ENCODE measurements around the gene UCHL3. TPM values are rescaled to one million over a fixed set of nuclear protein-coding genes. Genes with fewer than 3 reads are reported as not detected.

The UCHL3 gene
- total RNA-seq, 4 donors from 2014 or later, result 42.8 to 84.3 (median 58.4) TPM

DNA sequence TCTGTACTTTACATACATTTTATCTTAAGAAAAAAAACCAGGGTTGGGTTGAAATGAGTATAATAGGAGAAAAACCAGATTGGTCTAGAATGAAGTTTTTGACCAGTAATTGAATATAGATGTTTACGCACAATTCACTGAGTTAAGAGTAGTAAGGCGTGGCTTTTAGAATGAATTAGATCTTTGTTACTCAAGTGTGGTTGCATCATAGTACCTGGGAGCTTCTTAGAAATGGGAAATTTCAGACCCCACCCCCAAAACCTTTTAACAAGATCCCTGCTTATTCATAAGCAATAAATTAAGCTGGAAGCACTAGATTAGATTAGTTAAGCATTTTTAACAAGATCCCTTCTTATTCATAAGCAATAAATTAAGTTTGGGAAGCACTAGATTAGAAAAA, 57.9 kb downstream of the UCHL3 start:
- DNase-seq, result no peak
- Histone ChIP-seq H3K27ac (no peak overlapping the region), H3K4me1 (peaks cover 15 to 25% of the 10 kb centered on the region in 2 donors), H3K36me3 (peaks cover 0 to 4% of the 10 kb centered on the region in 2 donors), H3K27me3 (no peaks in the 10 kb centered on the region), H3K9me3 (no peaks in the 10 kb centered on the region), H3K4me3 (replicated peaks in 1 of 3) (no peak overlapping the region)
- intact Hi-C loops (cut with DNase I), result no loop called here
- TF ChIP-seq, protein P1, sequence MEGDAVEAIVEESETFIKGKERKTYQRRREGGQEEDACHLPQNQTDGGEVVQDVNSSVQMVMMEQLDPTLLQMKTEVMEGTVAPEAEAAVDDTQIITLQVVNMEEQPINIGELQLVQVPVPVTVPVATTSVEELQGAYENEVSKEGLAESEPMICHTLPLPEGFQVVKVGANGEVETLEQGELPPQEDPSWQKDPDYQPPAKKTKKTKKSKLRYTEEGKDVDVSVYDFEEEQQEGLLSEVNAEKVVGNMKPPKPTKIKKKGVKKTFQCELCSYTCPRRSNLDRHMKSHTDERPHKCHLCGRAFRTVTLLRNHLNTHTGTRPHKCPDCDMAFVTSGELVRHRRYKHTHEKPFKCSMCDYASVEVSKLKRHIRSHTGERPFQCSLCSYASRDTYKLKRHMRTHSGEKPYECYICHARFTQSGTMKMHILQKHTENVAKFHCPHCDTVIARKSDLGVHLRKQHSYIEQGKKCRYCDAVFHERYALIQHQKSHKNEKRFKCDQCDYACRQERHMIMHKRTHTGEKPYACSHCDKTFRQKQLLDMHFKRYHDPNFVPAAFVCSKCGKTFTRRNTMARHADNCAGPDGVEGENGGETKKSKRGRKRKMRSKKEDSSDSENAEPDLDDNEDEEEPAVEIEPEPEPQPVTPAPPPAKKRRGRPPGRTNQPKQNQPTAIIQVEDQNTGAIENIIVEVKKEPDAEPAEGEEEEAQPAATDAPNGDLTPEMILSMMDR (IDR thresholded peaks at IDR 0.05), result no peak
- no peak for TF ChIP-seq POLR2A (IDR thresholded peaks at IDR 0.05)
- 98 to 99% methylated on average over 2 of the region's 2 CpGs for WGBS, 2 donors

DNA sequence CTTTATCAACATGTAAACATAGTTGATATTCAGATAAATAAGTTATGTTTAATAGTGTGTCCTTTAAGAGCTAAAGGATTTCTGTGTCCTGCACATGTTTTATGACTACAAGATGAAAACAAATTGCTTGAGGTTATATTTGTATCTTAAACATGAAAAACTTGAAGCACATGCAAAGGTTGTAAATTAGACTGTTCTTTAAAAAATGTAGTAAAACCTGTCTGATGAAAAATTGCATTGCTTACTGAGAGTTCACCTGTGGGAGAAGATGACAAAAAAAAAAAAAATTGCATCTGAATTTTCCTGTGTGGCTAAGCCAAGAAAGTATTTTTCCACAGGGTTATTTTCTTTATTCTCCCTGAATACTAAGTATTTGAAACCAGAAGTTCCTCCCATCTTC, 60.9 kb downstream of the UCHL3 start:
- no peaks in the 10 kb centered on the region for H3K9me3 ChIP-seq
- no peak overlapping the region for H3K4me3 ChIP-seq (replicated peaks in 1 of 3)
- no peak for TF ChIP-seq POLR2A (IDR thresholded peaks at IDR 0.05)
- TF ChIP-seq, protein P1 (IDR thresholded peaks at IDR 0.05), result no peak
- H3K27me3 ChIP-seq, result no peaks in the 10 kb centered on the region
- DNase-seq, result no peak
- H3K27ac ChIP-seq, result peak overlapping the region; percentile 69 to 93 (median 83)
- peaks cover 0 to 3% of the 10 kb centered on the region in 2 donors for H3K36me3 ChIP-seq
- intact Hi-C loops (cut with DNase I), result no loop called here
- H3K4me1 ChIP-seq, result peaks cover 15 to 25% of the 10 kb centered on the region in 2 donors

DNA sequence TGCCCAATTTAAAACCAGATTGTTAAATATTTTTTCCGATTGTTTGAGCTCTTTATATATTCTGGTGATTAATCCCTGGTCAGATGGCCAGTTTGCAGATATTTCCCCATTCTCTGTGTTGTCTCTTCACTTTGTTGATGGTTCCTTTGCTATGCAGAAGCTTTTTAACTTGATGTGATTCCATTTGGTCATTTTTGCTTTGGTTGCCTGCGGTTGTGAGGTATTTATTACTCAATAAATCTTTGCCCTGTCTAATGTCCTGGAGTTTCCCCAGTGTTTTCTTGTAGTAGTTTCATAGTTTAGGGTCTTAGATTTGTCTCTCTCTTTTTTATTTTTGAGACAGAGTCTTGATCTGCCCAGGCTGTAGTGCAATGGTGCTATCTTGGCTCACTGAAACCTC, 62.8 kb downstream of the UCHL3 start:
- Histone ChIP-seq H3K36me3 (no peaks in the 10 kb centered on the region), H3K9me3 (no peaks in the 10 kb centered on the region), H3K27me3 (no peaks in the 10 kb centered on the region), H3K27ac (peak overlapping the region in 1 of 3 donors; percentile 93), H3K4me3 (replicated peaks in 1 of 3) (no peak overlapping the region), H3K4me1 (peaks cover 15 to 25% of the 10 kb centered on the region in 2 donors)
- DNase-seq, result no peak
- no peak for TF ChIP-seq POLR2A (IDR thresholded peaks at IDR 0.05)
- TF ChIP-seq, protein P1 (IDR thresholded peaks at IDR 0.05), result no peak
- WGBS, 2 donors, result 95 to 97% methylated on average over 2 of the region's 2 CpGs
- intact Hi-C loops (cut with DNase I), result no loop called here

DNA sequence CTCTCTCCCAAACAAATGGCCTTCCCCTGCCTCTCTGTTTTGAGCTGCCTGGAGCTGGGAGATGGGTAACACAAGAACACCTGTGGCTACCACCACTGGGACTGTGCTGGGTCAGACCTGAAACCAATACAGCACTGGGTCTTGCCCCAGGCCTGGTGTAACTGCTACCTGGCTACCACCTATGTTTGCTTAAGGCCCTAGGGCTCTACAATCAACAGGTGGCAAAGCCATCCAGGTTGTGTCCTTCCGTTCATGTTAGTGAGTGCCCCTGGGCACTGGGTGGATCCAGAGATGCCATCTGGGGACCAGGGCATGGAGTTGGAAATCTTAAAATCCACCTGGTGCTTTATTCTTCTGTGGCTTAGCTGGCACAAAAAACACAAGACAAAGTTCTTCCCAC, 67.6 kb downstream of the UCHL3 start:
- H3K27me3 ChIP-seq, result no peaks in the 10 kb centered on the region
- no peaks in the 10 kb centered on the region for H3K36me3 ChIP-seq
- no peak overlapping the region for H3K4me3 ChIP-seq (replicated peaks in 1 of 3)
- TF ChIP-seq, protein P1 (IDR thresholded peaks at IDR 0.05), result no peak
- no peak for TF ChIP-seq POLR2A (IDR thresholded peaks at IDR 0.05)
- H3K4me1 ChIP-seq, result peaks cover 0 to 11% of the 10 kb centered on the region in 2 donors
- H3K27ac ChIP-seq, result peak overlapping the region in 1 of 3 donors; percentile 71
- intact Hi-C loops (cut with DNase I), result no loop called here
- 92 to 100% methylated on average over 1 of the region's 1 CpG for WGBS, 2 donors
- H3K9me3 ChIP-seq, result no peaks in the 10 kb centered on the region
- no peak for DNase-seq

DNA sequence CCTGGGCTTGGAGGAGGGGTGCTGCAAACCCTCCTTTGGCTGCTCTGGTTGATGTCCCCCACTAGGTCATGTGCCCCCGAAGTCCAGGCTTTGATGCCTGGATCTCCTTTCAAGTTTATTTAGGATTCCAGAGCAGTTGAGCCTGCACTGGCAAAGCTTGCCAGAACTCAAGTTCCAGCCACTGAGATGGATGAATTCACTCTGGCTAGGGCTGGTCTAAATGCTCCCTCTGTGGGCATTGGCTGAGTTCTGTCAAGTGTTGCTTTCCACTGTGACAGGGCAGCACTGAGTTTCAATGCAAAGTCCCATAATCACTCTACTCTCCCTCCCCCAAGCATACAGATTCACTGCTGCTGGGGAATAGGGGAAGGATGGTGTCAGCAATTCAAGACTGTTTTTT, 68.7 kb downstream of the UCHL3 start:
- Histone ChIP-seq H3K4me3 (replicated peaks in 1 of 3) (no peak overlapping the region), H3K4me1 (peaks cover 0 to 11% of the 10 kb centered on the region in 2 donors), H3K36me3 (no peaks in the 10 kb centered on the region), H3K27me3 (no peaks in the 10 kb centered on the region), H3K9me3 (no peaks in the 10 kb centered on the region), H3K27ac (peak overlapping the region; percentile 12 to 71 (median 33))
- WGBS, 2 donors, result 0% methylated on average over 1 of the region's 1 CpG
- DNase-seq, result peak; percentile 33 to 51
- intact Hi-C loops (cut with DNase I), result no loop called here
- TF ChIP-seq POLR2A (IDR thresholded peaks at IDR 0.05), result no peak
- TF ChIP-seq, protein P1 (IDR thresholded peaks at IDR 0.05), result no peak

All from thyroid gland (tissue), 4 donors.